NCI-H526 treated with DMSO at 0.1 percent for 48 hours (cell line): ENCODE data around the gene AGAP1.

Experiments
- DNase-seq: peaks from one replicate; lab custom pipeline; 2025; lab: John Stamatoyannopoulos, UW

Gene AGAP1

GRCh38 chr2:235712176-235712575 lies 218.3 kb downstream of the AGAP1 start:
- DNase-seq, result no peak

- no peak for DNase-seq
Measured at GRCh38 chr2:235713189-235713588, 219.3 kb downstream of the AGAP1 start.

GRCh38 chr2:235715601-235716000 lies 221.8 kb downstream of the AGAP1 start:
- no peak for DNase-seq

- no peak for DNase-seq
Measured at GRCh38 chr2:235716875-235717496, 223.1 kb downstream of the AGAP1 start.

GRCh38 chr2:235719146-235719942 lies 225.5 kb downstream of the AGAP1 start:
- DNase-seq, result no peak

- no peak for DNase-seq
Measured at GRCh38 chr2:235721625-235722024, 227.8 kb downstream of the AGAP1 start.

GRCh38 chr2:235722869-235723268 lies 229.0 kb downstream of the AGAP1 start:
- DNase-seq, result no peak

- no peak for DNase-seq
Measured at GRCh38 chr2:235723371-235723770, 229.5 kb downstream of the AGAP1 start.

- DNase-seq, result no peak
Measured at GRCh38 chr2:235723811-235724465, 230.1 kb downstream of the AGAP1 start.

- DNase-seq, result no peak
Measured at GRCh38 chr2:235725016-235725489, 231.2 kb downstream of the AGAP1 start.

GRCh38 chr2:235725841-235726240 lies 232.0 kb downstream of the AGAP1 start:
- DNase-seq, result no peak

GRCh38 chr2:235726554-235726953 lies 232.7 kb downstream of the AGAP1 start:
- no peak for DNase-seq

- DNase-seq, result no peak
Measured at GRCh38 chr2:235727174-235727573, 233.3 kb downstream of the AGAP1 start.

GRCh38 chr2:235727891-235728799 lies 234.3 kb downstream of the AGAP1 start:
- no peak for DNase-seq

- DNase-seq, result no peak
Measured at GRCh38 chr2:235728800-235729556, 235.1 kb downstream of the AGAP1 start.

GRCh38 chr2:235729557-235729947 lies 235.7 kb downstream of the AGAP1 start:
- DNase-seq, result no peak

GRCh38 chr2:235730115-235730514 lies 236.3 kb downstream of the AGAP1 start:
- DNase-seq, result no peak

- no peak for DNase-seq
Measured at GRCh38 chr2:235733761-235734160, 239.9 kb downstream of the AGAP1 start.

- no peak for DNase-seq
Measured at GRCh38 chr2:235734168-235734567, 240.3 kb downstream of the AGAP1 start.

GRCh38 chr2:235734688-235735231 lies 240.9 kb downstream of the AGAP1 start:
- DNase-seq, result no peak

- DNase-seq, result no peak
Measured at GRCh38 chr2:235737396-235737795, 243.6 kb downstream of the AGAP1 start.
